ENCODE results near the gene PRPH.
A peak's percentile ranks its signal among the peaks of the same experiment; 100 is the strongest.
"Not testable (repeated sequence)": the region's sequence is repeated elsewhere in the genome, so short reads cannot be mapped to it uniquely, and the experiment has no call there.

PRPH gene

DNA sequence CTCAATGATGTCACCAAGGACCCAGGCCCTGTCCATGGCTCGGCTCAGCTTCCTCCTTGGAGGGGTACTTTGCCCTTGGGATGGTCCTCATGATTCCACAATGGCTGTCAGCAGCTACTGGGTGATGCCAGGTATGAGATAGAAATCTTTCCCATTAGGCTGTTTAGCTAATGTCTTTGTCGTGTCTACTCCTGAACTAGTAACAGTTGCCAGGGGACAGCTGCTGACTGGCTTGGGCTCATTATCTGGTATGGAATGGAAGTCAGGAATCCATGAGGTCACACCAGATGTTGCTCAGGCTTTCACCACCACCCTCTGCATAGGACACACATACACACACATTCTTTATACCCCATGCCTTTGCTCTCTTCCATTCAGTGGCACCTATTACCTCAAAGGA is 9.2 kb downstream of the PRPH start:
- no peak for DNase-seq

DNA sequence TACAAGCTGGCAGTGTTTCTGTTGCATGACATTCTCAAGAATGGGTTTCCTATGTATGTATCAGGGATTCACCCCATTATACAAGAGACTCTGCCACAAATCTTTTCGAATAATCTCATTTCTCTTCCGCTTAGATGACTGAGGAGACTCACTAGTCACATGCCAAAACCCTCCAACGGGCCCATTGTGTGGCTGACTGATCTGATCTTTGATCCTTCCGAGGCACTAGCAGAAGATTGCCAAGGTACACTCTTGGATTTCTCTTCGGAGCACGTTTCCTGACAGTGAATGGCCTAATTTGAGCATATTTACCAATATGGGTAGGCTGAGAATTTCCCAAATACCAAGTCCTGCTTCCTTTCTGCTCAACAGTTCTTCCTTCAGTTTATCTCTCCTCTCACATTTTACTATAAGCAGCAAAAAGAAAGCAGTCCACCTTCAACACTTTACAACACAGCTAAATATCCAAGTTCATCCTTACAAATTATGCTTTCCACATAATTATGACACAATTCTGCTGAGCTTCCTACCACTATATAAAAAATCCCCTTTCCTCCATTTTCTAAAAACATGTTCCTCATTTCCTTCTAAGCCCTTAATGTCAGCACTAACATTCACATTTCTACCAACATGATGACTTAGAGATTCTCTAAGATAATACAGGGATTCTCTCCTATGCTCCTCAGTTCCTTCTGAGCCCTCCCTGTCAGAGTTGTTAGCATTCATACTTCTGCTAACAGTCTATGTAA is 11.0 kb downstream of the PRPH start:
- DNase-seq = no peak

DNA sequence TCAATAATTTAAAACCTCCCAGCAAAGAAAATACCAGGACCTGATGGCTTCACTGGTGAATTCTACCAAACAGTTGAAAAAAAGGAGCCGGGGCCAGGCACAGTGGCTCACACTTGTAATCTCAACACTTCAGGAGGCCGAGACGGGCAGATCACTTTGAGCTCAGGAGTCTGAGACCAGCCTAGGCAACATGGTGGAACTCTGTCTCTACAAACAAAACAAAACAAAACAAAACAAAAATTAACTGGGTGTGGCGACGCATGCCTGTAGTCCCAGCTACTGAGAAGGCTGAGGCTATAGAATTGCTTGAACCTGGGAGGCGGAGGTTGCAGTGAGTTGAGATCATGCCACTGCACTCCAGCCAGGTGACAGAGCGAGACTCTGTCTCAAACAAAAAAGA is 14.4 kb downstream of the PRPH start:
- DNase-seq = no peak

DNA sequence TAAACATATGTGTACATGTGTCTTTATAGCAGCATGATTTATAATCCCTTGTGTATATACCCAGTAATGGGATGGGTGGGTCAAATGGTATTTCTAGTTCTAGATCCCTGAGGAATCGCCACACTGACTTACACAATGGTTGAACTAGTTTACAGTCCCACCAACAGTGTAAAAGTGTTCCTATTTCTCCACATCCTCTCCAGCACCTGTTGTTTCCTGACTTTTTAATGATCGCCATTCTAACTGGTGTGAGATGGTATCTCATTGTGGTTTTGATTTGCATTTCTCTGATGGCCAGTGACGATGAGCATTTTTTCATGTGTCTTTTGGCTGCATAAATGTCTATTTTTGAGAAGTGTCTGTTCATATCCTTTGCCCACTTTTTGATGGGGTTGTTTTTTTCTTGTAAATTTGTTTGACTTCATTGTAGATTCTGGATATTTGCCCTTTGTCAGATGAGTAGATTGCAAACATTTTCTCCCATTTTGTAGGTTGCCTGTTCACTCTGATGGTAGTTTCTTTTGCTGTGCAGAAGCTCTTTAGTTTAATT is 15.6 kb downstream of the PRPH start:
- DNase-seq = not testable (repeated sequence)

DNA sequence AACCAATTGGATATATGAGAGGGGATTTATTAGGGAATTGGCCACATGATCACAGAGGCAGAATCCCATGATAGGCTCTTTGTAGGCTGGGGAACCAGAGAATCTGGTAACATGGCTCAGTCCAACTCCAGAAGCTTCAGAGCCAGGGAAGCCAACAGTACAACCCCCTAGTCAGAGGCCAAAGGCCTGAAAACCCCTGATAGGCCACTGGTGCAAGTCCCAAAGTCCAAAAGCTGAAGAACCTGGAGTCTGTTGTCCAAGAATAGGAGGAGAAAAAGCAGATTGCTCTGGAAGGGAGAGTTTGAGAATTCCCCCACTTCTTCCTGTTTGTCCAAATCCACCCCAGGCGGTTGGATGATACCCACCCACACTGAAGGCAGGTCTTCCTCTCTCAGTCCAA is 19.9 kb downstream of the PRPH start:
- no peak for DNase-seq

DNA sequence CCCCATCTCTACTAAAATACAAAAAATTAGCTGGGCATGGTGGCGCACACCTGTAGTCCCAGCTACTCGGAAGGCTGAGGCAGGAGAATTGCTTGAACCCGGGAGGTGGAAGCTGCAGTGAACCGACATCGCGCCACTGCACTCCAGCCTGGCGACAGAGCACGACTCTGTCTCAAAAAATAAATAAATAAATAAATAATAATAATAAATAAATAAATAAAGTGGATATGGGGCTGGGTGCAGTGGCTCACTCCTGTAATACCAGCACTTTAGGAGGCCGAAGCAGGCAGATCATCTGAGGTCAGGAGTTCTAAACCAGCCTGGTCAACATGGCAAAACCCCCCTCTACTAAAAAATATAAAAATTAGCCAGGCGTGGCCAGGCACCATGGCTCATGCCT is 22.2 kb downstream of the PRPH start:
- DNase-seq = not testable (repeated sequence)

DNA sequence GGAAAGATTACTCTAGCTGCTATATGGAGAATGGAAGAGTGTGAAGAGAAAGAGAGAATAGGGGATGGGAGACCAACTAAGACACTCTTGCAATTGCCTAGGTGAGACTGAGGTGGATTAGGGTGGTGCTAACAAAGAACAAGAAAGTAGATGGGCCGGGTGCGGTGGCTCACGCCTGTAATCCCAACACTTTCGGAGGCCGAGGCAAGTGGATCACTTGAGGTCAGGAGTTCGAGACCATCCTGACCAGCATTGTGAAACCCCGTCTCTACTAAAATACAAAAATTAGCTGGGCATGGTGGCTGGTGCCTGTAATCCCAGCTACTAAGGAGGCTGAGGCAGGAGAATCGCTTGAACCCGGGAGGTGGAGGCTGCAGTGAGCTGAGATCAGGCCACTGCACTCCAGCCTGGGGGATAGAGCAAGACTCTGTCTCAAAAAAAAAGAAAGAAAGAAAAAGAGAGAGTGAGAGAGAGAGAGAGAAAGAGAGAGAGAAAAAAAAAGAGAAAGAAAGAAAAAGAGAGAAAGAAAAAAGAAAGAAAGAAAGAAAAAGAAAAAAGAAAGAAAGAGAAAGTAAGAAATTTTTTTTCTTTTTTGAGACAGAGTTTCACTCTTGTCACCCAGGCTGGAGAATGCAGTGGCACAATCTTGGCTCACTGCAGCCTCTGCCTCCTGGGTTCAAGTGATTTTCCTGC is 25.6 kb downstream of the PRPH start:
- DNase-seq = not testable (repeated sequence)

DNA sequence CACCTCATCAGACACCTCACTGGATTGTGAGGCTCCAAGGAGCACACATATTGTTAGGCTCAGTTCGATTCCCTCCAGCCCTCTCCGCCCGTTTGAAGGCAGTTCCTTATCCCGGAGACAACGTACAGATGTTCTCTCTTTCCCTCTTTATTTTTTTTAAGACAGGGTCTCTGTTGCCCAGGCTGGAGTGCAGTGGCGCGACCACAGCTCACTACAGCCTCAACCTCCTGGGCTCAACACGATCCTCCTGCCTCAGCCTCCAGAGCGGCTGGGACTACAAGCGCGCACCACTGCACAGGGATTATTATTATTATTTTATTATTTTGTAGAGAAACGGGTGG is 27.4 kb downstream of the PRPH start:
- no peak for DNase-seq

DNA sequence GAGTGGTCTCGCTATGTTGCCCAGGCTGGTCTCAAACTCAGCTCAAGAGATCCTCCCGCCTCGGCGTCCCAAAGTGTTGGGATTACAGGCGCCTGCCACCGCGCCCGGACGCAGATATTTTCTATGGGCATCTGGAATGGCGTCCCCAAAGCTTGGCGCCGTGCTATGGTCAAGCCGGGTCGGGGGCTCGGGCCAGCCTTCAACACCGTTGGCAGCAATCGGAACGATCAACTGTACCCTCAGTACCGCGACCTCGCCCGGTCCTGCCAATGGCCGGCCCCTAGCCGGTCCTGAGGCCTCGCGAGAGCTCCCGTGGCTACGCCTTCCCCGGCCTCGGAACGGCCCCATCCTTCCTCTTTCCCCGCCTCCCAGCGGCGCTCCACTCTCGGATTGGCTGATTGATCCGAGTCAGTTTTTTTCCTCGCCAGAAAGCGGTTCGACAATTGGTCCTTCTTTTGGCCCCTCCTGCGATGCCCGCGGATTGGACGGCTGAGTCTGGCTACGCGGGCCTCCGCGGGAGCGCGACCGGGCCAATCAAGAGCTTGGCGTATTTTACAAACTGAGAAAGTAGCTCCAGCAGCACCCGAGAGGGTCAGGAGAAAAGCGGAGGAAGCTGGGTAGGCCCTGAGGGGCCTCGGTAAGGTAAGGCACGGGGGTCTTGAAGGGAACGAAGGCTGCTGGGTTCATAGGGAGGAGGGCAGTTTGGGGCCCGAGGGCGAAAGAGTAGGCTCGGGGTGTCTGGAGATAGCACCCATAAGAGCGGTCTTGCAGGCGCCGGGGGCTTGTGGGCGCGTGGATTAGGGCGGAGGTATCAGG is 28.0 kb downstream of the PRPH start, which contains the start of gene TROAP:
TSS of gene TROAP (plus strand) at position 548 of the 816 bp plus-strand sequence. CDS start 354 bp downstream, outside the sequence.
- peak; percentile 87 for DNase-seq

DNA sequence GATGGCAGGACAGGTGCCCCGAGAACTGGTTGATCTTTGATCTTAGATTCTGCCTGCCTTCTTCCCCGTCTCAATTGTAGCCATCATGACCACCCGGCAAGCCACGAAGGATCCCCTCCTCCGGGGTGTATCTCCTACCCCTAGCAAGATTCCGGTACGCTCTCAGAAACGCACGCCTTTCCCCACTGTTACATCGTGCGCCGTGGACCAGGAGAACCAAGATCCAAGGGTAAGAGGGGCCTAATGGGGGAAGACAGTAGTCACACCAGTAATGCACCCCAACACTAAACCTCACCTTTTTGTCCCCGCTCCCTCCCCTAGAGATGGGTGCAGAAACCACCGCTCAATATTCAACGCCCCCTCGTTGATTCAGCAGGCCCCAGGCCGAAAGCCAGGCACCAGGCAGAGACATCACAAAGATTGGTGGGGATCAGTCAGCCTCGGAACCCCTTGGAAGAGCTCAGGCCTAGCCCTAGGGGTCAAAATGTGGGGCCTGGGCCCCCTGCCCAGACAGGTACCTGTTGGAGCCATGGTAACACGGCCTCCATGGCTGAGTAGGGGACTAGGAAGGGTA is 28.7 kb downstream of the PRPH start:
- no peak for DNase-seq

DNA sequence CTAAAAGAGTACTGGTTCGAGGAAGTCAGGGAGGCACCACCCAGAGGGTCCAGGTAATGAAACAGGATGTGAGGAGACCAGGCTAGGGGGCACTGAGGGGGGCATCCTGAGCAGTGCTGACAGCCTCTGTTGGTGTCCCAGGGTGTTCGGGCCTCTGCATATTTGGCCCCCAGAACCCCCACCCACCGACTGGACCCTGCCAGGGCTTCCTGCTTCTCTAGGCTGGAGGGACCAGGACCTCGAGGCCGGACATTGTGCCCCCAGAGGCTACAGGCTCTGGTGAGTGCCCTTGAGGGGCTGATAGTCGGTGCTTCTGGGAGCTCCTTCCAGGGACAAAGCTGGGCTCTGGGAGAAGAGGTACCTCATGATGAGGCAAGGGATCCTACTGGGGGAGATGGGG is 30.7 kb downstream of the PRPH start:
- no peak for DNase-seq

DNA sequence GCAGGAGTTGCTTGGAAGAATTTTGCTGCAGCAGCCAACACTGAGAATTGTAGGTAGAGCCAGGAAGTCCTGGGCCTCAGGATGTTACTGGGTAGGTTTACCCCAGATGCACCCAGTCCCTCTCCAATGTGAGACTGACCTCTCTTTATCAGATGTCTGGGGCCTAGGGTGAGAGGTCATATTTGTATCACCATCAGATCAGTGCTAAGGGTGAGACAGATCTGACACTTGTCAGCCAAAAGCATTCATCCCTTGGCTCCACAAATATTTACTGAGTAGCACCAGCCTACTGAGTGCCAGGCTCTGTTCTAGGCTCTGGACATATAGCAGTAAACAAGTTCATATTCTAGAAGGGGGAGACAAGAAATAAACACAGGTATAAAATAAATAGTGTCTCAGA is 32.4 kb downstream of the PRPH start:
- DNase-seq = no peak

DNA sequence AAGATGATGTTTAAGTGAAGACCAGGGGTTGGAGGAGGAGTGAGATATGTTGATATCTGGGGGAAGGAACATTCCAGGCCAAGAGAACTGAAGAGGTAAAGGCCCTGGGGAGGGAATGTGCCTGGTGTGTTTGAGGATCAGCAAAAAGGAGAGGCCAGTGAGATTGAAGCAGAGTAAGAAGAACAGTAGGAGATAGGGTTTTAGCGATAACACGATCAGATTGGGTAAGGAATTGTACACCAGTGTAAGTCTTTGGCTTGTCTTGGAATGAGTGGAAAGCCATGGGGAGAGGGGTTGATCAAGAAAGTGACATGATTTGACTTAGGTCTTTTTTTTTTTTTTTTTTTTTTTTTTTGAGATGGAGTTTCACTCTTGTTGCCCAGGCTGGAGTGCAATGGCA is 32.9 kb downstream of the PRPH start:
- no peak for DNase-seq

DNA sequence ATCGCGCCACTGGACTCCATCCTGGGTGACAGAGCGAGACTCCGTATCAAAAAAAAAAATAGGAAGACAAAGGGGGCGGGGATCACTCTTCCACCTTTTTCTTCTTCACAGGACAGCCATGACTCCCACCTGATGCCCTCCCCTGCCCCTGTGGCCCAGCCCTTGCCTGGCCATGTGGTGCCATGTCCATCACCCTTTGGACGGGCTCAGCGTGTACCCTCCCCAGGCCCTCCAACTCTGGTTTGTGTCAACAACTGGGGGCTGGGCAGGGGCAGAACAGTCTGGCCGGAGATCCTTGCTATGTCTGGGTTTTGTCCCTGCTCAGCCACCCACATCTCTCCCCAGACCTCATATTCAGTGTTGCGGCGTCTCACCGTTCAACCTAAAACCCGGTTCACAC is 33.9 kb downstream of the PRPH start:
- no peak for DNase-seq

DNA sequence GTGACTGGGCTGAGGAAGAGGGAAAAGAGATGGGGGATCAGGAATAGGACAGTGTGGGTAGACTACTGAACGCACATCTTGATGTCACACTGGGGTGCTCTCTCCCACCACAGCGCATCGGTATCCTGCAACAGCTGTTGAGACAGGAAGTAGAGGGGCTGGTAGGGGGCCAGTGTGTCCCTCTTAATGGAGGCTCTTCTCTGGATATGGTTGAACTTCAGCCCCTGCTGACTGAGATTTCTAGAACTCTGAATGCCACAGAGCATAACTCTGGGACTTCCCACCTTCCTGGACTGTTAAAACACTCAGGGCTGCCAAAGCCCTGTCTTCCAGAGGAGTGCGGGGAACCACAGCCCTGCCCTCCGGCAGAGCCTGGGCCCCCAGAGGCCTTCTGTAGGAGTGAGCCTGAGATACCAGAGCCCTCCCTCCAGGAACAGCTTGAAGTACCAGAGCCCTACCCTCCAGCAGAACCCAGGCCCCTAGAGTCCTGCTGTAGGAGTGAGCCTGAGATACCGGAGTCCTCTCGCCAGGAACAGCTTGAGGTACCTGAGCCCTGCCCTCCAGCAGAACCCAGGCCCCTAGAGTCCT is 35.2 kb downstream of the PRPH start:
- no peak for DNase-seq

DNA sequence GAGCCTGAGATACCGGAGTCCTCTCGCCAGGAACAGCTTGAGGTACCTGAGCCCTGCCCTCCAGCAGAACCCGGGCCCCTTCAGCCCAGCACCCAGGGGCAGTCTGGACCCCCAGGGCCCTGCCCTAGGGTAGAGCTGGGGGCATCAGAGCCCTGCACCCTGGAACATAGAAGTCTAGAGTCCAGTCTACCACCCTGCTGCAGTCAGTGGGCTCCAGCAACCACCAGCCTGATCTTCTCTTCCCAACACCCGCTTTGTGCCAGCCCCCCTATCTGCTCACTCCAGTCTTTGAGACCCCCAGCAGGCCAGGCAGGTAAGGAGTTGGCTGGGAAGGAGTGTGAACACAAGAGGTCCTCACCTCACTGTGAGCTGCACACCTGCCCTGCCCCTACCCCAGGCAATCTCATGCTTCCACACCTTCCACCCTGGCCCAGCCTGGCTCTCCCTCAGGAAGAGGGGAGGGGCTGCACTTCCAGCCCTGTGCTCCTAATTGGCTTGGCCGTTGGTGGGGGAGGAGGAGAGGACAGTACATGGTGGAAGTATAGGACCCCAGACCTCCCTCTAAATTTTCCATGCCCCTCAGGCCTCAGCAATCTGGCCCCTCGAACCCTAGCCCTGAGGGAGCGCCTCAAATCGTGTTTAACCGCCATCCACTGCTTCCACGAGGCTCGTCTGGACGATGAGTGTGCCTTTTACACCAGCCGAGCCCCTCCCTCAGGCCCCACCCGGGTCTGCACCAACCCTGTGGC is 35.9 kb downstream of the PRPH start:
- DNase-seq = no peak

DNA sequence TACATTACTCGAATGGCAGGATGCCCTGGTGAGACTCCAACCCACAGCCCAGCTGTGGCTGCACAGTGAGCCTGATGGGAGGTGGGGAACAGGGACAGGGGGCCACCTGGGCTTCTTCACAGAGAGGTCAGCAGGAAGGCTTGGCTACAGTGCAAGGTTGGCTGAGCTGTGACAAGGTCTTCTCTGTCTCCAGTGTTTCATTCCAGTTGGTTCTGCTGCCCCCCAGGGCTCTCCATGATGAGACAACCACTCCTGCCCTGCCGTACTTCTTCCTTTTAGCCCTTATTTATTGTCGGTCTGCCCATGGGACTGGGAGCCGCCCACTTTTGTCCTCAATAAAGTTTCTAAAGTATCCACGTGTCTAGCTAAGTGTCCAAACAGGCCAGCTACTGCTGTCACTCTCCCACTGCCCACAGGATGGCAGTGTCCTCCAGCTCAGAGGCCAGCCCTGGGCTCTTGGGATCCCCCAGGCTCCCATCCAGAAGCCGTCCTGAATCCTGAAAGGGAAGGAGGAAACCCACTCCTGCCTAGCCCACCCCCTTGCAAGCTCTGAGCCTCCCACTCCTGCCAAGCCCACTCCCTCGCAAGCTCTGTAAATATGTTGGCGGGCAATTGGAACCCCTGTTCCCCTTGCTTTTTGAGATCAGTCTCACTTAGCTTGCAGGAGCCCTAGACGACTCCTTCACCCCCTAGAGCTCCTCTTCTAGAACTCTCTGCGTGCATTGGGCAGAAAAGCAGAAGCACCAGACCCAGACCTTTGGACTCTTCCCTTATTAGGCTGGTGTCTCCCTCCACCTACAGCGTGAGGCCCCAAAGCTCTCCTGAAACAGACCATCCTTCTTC is 36.7 kb downstream of the PRPH start:
- DNase-seq = no peak

DNA sequence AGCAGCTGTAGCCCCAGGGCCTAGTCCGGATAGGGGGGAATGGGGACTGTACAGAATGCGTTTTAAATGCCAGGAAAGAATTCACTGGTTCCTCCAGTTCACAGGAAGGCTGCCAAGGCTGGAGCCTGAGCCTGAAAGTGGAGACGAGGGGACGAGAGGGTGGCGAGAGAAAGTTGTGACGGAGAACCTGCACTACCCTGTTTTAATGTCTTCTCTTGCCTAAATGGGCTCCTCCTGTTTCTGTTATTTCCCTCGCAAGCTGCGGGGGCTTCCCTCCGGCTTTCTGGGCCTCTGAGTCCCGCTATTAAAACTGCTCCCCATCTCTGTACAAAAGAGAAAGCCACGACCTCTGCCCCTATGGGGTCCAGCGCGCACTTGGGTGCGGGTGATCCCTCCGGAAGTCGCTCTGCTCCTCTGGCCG is 37.5 kb downstream of the PRPH start:
- no peak for DNase-seq

DNA sequence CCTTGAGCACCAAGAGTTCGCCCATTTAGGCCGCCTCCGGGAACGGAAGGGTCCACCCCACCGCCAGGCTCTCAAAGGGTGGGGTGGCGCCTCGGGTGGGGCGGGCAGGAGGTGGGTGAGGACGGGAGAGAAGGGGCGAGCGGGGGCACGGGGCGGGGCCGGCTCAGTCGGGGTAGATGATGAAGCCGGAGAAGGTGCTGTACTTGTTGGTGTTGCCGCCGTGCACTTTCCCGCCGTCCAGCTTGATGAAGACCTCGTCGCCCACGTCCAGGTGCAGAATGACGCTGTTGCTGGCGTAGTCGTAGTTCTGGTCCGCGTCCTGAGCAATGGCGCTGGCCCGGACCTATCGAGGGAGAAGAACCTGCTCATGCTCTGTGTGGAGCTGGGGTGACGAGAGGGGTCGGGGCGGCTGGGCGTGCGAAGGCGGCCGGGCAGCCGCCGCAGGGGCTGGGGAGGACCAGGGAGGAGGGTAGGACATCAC is 38.0 kb downstream of the PRPH start:
- no peak for DNase-seq

DNA sequence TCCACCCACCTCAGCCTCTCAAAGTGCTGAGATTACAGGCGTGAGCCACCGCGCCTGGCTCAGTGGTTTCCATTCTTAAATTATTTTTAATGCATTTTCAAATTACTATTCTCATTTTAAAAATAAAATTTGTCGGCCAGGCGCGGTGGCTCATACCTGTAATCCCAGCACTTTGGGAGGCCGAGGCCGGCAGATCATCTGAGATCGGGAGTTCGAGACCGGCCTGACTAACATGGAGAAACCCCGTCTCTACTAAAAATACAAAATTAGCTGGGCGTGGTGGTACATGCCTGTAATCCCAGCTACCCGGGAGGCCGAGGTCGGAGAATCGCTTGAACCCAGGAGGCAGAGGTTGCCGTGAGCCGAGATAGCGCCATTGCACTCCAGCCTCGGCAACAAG is 38.8 kb downstream of the PRPH start:
- not testable (repeated sequence) for DNase-seq

DNA sequence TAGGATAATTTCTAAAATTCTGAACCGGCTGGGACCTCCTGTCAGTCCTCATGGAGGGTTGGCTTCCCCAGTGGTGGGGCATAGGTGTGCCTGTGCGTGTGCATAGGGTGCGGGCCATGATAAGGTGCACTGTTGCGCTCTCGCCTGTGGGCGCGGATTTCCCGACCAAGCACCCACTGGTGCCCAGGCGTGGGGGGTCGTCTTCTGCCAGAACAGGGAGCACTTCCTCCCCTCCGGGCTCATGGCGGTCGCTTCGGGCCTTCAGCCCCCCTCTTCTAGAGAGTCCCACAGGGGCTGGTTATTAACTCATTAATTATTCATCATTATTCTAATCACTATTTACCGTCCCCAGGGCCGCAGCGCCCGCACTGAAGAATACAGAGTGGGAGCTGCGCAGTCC is 39.3 kb downstream of the PRPH start:
- DNase-seq = no peak

Data from NCI-H1436 treated with DMSO at 0.1 percent for 48 hours (cell line).